Measurements from ENCODE around the gene VPS54.

- TF ChIP-seq EP300 (IDR thresholded peaks at IDR 0.05; ENCODE audit: low read depth) (no peak), POLR2A (IDR thresholded peaks at IDR 0.05) (no peak), POLR2AphosphoS5 (IDR thresholded peaks at IDR 0.05) (no peak)
- TF ChIP-seq, protein P1, sequence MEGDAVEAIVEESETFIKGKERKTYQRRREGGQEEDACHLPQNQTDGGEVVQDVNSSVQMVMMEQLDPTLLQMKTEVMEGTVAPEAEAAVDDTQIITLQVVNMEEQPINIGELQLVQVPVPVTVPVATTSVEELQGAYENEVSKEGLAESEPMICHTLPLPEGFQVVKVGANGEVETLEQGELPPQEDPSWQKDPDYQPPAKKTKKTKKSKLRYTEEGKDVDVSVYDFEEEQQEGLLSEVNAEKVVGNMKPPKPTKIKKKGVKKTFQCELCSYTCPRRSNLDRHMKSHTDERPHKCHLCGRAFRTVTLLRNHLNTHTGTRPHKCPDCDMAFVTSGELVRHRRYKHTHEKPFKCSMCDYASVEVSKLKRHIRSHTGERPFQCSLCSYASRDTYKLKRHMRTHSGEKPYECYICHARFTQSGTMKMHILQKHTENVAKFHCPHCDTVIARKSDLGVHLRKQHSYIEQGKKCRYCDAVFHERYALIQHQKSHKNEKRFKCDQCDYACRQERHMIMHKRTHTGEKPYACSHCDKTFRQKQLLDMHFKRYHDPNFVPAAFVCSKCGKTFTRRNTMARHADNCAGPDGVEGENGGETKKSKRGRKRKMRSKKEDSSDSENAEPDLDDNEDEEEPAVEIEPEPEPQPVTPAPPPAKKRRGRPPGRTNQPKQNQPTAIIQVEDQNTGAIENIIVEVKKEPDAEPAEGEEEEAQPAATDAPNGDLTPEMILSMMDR (IDR thresholded peaks at IDR 0.05), result no peak
Measured at GRCh38 chr2:63983986-63984605, 35.1 kb downstream of the VPS54 start.
